ENCODE results near the gene SLC2A6. TPM values are rescaled to one million over a fixed set of nuclear protein-coding genes. Genes with fewer than 3 reads are reported as not detected.

SLC2A6 gene, protein sequence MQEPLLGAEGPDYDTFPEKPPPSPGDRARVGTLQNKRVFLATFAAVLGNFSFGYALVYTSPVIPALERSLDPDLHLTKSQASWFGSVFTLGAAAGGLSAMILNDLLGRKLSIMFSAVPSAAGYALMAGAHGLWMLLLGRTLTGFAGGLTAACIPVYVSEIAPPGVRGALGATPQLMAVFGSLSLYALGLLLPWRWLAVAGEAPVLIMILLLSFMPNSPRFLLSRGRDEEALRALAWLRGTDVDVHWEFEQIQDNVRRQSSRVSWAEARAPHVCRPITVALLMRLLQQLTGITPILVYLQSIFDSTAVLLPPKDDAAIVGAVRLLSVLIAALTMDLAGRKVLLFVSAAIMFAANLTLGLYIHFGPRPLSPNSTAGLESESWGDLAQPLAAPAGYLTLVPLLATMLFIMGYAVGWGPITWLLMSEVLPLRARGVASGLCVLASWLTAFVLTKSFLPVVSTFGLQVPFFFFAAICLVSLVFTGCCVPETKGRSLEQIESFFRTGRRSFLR
- 1 to 10 TPM; 2.4 to 2.8 TPM for total RNA-seq

DNA sequence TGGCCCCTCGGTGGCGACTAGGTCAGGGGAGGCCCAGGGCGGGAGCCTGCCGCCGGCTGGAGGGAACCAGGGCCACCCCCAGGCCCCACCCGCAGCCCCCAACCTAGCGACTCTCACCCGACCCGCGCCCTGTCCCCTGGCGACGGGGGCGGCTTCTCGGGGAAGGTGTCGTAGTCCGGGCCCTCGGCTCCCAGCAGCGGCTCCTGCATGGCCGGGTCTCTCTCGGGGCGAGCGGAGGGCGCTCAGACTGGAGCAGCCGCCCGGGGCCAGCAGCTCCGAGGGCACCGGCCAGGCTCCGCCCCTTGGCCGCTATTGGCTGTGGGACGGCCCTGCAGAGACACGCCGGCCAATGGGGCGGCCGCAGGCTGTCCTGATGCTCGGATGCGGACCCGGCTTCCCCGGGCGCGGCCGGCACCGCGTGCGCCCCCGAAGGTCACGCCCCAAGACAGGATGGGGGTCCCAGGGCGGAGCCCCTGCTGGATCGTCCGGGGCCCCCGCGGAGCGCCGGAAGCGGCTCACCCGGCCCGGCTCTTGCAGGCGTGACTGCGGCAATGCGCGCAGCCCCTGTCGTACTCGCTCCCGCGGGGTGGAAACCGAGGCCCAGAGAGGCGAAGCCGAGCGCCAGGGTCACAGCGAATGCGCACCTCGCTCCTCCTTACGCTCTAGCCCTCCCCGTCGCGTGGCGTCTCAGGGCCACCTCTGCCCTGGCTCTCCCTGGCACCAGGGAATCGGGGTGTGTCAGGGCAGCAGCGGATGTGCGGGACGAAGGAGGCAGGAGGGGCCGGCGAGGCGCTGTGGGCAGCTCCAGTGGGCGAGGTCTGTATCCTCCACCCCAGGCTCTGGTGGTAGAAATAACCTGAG, at the start of gene SLC2A6:
TSS of gene SLC2A6 (minus strand) at position 249 of the 861 bp plus-strand sequence. CDS start at position 209, 40 bp downstream.
- no peaks in the 10 kb centered on the region for H3K36me3 ChIP-seq
- H3K27ac ChIP-seq = peak within 1 kb of the TSS; percentile 40
- H3K27me3 ChIP-seq = no peaks in the 10 kb centered on the region
- peak within 1 kb of the TSS; percentile 56 for H3K4me3 ChIP-seq
- no peaks in the 10 kb centered on the region for H3K9me3 ChIP-seq
- TF ChIP-seq, protein P1, sequence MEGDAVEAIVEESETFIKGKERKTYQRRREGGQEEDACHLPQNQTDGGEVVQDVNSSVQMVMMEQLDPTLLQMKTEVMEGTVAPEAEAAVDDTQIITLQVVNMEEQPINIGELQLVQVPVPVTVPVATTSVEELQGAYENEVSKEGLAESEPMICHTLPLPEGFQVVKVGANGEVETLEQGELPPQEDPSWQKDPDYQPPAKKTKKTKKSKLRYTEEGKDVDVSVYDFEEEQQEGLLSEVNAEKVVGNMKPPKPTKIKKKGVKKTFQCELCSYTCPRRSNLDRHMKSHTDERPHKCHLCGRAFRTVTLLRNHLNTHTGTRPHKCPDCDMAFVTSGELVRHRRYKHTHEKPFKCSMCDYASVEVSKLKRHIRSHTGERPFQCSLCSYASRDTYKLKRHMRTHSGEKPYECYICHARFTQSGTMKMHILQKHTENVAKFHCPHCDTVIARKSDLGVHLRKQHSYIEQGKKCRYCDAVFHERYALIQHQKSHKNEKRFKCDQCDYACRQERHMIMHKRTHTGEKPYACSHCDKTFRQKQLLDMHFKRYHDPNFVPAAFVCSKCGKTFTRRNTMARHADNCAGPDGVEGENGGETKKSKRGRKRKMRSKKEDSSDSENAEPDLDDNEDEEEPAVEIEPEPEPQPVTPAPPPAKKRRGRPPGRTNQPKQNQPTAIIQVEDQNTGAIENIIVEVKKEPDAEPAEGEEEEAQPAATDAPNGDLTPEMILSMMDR (IDR thresholded peaks at IDR 0.05) = no peak
- DNase-seq = peak; percentile 84
- intact Hi-C loops (cut with DNase I) = no loop called here
- peak within 1 kb of the TSS; percentile 43 to 47 for H3K9ac ChIP-seq (ENCODE audit: low read depth in 2 of 2, low read length in 2 of 2)
- peaks cover 15% of the 10 kb centered on the region for H3K4me1 ChIP-seq

DNA sequence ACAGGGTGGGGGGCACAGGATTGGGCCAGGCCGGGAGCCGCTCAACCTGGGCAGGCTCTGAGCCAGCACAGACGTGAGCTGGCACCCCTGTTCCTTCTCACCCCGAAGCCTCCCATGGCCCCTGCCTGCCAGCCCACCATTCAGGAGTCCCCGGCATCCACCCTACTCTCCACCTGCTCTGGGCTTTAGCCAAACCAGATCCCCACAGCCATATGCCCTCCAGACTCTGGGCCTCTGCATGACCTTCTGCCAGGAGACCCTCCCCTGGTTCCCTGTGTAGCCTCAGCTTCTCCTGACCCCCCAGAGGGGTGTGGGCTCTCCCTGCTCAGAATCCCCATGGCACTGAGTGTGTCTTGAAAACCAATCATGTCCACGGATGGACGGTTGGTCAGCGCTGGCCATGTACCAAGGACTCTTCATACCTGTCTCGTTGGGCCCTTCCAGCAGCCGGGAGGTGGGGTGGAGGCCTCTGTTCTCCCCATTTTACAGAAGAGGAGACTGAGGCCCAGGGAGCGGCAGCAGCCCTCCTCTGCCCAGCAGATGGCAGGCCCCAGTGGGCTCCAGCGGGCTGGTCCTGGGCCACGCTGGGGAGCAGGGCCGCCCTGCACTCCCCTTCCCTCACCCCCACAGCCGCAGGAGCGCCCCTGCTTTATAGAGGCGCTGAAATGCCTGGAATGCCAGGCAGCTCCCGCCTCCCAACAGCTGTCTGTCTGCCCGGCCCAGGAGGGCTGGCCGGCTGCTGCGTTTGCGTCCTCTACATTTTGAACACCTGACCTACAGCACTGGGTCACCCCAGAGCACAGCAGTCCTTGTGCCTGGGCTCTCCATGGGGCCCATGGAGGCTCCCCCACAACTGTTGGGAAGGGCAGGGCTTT, 49.3 kb upstream of the SLC2A6 start:
- H3K4me1 ChIP-seq = no peaks in the 10 kb centered on the region
- H3K4me3 ChIP-seq = no peak overlapping the region
- H3K27me3 ChIP-seq = no peaks in the 10 kb centered on the region
- H3K9ac ChIP-seq (ENCODE audit: low read depth in 2 of 2, low read length in 2 of 2) = no peak overlapping the region
- intact Hi-C loops (cut with DNase I) = no loop called here
- TF ChIP-seq, protein P1 (IDR thresholded peaks at IDR 0.05) = no peak
- H3K27ac ChIP-seq = no peak overlapping the region
- no peaks in the 10 kb centered on the region for H3K36me3 ChIP-seq
- no peaks in the 10 kb centered on the region for H3K9me3 ChIP-seq
- DNase-seq = no peak

DNA sequence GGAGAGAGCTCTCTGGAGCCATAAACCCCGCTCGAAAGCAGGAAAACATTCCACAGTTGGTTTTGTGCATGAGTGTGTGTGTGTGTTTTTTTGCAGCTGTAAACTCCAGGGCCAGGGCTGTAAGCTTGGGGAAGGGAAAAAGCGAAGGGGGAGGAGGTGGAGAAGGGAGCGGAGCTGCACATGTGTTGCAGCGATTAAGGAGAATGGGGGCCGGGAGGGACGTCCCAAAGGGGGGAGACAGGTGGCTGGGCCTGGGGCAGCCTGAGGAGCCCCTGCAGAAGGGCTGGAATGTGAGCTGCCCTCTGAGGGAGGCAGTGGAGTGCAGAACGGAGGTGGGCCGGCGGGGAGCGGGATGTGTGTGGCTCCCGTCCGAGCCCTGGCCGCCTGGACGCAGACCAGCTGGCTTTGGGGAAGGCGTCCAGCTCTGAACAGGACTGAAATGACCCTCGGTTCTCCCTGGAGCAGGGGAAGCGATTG, 48.6 kb upstream of the SLC2A6 start:
- no peaks in the 10 kb centered on the region for H3K9me3 ChIP-seq
- H3K4me3 ChIP-seq = no peak overlapping the region

DNA sequence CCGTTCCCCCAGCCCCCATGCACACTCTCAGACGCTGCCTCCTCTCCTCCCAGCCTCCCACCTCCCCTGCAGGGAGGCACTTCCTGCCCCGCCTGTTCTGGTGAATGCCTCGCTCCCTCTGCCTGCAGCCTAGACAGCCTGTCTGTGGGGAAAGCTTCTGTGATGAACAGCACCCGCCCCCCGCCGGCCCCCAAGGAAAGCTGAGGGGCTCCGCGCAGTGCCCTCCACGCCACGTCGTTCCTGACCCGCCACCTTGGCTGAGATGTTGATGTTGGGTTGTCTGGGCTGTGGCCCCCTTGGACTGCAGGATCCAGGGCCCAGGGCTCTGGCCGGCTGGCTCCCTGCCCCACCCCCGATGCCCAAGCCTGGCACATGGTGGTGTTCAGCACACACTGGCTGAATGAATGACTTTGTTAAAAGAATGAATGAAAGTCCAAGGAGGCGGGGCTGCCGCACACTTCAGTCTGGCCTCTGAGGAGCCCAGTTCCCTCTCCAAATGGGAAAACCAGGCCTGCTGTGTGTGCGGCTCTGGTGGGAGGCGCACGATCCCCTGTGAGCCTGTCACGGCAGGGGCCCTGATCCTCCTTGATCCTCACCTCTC, 47.9 kb upstream of the SLC2A6 start:
- H3K27me3 ChIP-seq = no peaks in the 10 kb centered on the region
- H3K4me3 ChIP-seq = no peak overlapping the region
- H3K36me3 ChIP-seq = no peaks in the 10 kb centered on the region
- no peaks in the 10 kb centered on the region for H3K9me3 ChIP-seq
- H3K4me1 ChIP-seq = no peaks in the 10 kb centered on the region
- H3K27ac ChIP-seq = no peak overlapping the region
- TF ChIP-seq, protein P1 (IDR thresholded peaks at IDR 0.05) = no peak
- DNase-seq = no peak
- no peak overlapping the region for H3K9ac ChIP-seq (ENCODE audit: low read depth in 2 of 2, low read length in 2 of 2)
- intact Hi-C loops (cut with DNase I) = no loop called here

More for the DNA sequence above, 48.6 kb upstream of the SLC2A6 start:
- TF ChIP-seq, protein P1 (IDR thresholded peaks at IDR 0.05) = no peak
- intact Hi-C loops (cut with DNase I) = no loop called here
- Histone ChIP-seq H3K27ac (no peak overlapping the region), H3K36me3 (no peaks in the 10 kb centered on the region), H3K27me3 (no peaks in the 10 kb centered on the region), H3K9ac (ENCODE audit: low read depth in 2 of 2, low read length in 2 of 2) (no peak overlapping the region), H3K4me1 (no peaks in the 10 kb centered on the region)
- no peak for DNase-seq

Measured in colonic mucosa (tissue), 4 donors.